ENCODE measurements around the gene TMPRSS3.

TMPRSS3 gene

GRCh38 chr21:42424914-42425541, 29.2 kb upstream of the TMPRSS3 start:
- no peak overlapping the region for H3K27ac ChIP-seq (ENCODE audit: low read depth, low read length)
- H3K4me1 ChIP-seq (ENCODE audit: control insufficient read depth, insufficient read depth, low read length) = no peaks in the 10 kb centered on the region
- no peaks in the 10 kb centered on the region for H3K36me3 ChIP-seq (ENCODE audit: control insufficient read depth, insufficient read depth, low read length)
- H3K27me3 ChIP-seq (ENCODE audit: control insufficient read depth, insufficient read depth, low read length) = no peaks in the 10 kb centered on the region
- no peak overlapping the region for H3K4me3 ChIP-seq (ENCODE audit: low read length)
- no peak overlapping the region for H3K9ac ChIP-seq (ENCODE audit: low read length)

GRCh38 chr21:42423685-42424084, 27.8 kb upstream of the TMPRSS3 start:
- H3K4me1 ChIP-seq (ENCODE audit: control insufficient read depth, insufficient read depth, low read length) = no peaks in the 10 kb centered on the region
- no peaks in the 10 kb centered on the region for H3K27me3 ChIP-seq (ENCODE audit: control insufficient read depth, insufficient read depth, low read length)
- no peak overlapping the region for H3K4me3 ChIP-seq (ENCODE audit: low read length)
- H3K27ac ChIP-seq (ENCODE audit: low read depth, low read length) = no peak overlapping the region
- no peaks in the 10 kb centered on the region for H3K36me3 ChIP-seq (ENCODE audit: control insufficient read depth, insufficient read depth, low read length)
- H3K9ac ChIP-seq (ENCODE audit: low read length) = no peak overlapping the region

- no peaks in the 10 kb centered on the region for H3K27me3 ChIP-seq (ENCODE audit: control insufficient read depth, insufficient read depth, low read length)
- no peaks in the 10 kb centered on the region for H3K4me1 ChIP-seq (ENCODE audit: control insufficient read depth, insufficient read depth, low read length)
- H3K4me3 ChIP-seq (ENCODE audit: low read length) = no peak overlapping the region
These were observed 27.4 kb upstream of the TMPRSS3 start for GRCh38 chr21:42423197-42423675.

GRCh38 chr21:42421018-42421793, 25.4 kb upstream of the TMPRSS3 start:
- no peaks in the 10 kb centered on the region for H3K27me3 ChIP-seq (ENCODE audit: control insufficient read depth, insufficient read depth, low read length)
- H3K4me3 ChIP-seq (ENCODE audit: low read length) = no peak overlapping the region
- no peaks in the 10 kb centered on the region for H3K4me1 ChIP-seq (ENCODE audit: control insufficient read depth, insufficient read depth, low read length)
- no peak overlapping the region for H3K27ac ChIP-seq (ENCODE audit: low read depth, low read length)
- H3K9ac ChIP-seq (ENCODE audit: low read length) = no peak overlapping the region
- H3K36me3 ChIP-seq (ENCODE audit: control insufficient read depth, insufficient read depth, low read length) = no peaks in the 10 kb centered on the region

More at GRCh38 chr21:42423197-42423675, 27.4 kb upstream of the TMPRSS3 start:
- Histone ChIP-seq H3K36me3 (ENCODE audit: control insufficient read depth, insufficient read depth, low read length) (no peaks in the 10 kb centered on the region), H3K9ac (ENCODE audit: low read length) (no peak overlapping the region), H3K27ac (ENCODE audit: low read depth, low read length) (no peak overlapping the region)

GRCh38 chr21:42419845-42420244, 24.0 kb upstream of the TMPRSS3 start:
- no peak overlapping the region for H3K4me3 ChIP-seq (ENCODE audit: low read length)
- no peaks in the 10 kb centered on the region for H3K4me1 ChIP-seq (ENCODE audit: control insufficient read depth, insufficient read depth, low read length)
- H3K36me3 ChIP-seq (ENCODE audit: control insufficient read depth, insufficient read depth, low read length) = no peaks in the 10 kb centered on the region
- no peak overlapping the region for H3K9ac ChIP-seq (ENCODE audit: low read length)
- H3K27me3 ChIP-seq (ENCODE audit: control insufficient read depth, insufficient read depth, low read length) = no peaks in the 10 kb centered on the region
- H3K27ac ChIP-seq (ENCODE audit: low read depth, low read length) = no peak overlapping the region

GRCh38 chr21:42418886-42419285, 23.0 kb upstream of the TMPRSS3 start:
- H3K4me3 ChIP-seq (ENCODE audit: low read length) = no peak overlapping the region
- H3K27me3 ChIP-seq (ENCODE audit: control insufficient read depth, insufficient read depth, low read length) = no peaks in the 10 kb centered on the region
- no peaks in the 10 kb centered on the region for H3K36me3 ChIP-seq (ENCODE audit: control insufficient read depth, insufficient read depth, low read length)
- H3K9ac ChIP-seq (ENCODE audit: low read length) = no peak overlapping the region
- no peak overlapping the region for H3K27ac ChIP-seq (ENCODE audit: low read depth, low read length)
- H3K4me1 ChIP-seq (ENCODE audit: control insufficient read depth, insufficient read depth, low read length) = no peaks in the 10 kb centered on the region

- H3K9ac ChIP-seq (ENCODE audit: low read length) = no peak overlapping the region
- no peaks in the 10 kb centered on the region for H3K27me3 ChIP-seq (ENCODE audit: control insufficient read depth, insufficient read depth, low read length)
- no peak overlapping the region for H3K27ac ChIP-seq (ENCODE audit: low read depth, low read length)
- no peak overlapping the region for H3K4me3 ChIP-seq (ENCODE audit: low read length)
- no peaks in the 10 kb centered on the region for H3K4me1 ChIP-seq (ENCODE audit: control insufficient read depth, insufficient read depth, low read length)
- H3K36me3 ChIP-seq (ENCODE audit: control insufficient read depth, insufficient read depth, low read length) = no peaks in the 10 kb centered on the region
These were observed 21.7 kb upstream of the TMPRSS3 start for GRCh38 chr21:42417533-42417932.

GRCh38 chr21:42414928-42415769, 19.3 kb upstream of the TMPRSS3 start:
- Histone ChIP-seq H3K27me3 (ENCODE audit: control insufficient read depth, insufficient read depth, low read length) (peaks cover 3% of the 10 kb centered on the region), H3K36me3 (ENCODE audit: control insufficient read depth, insufficient read depth, low read length) (no peaks in the 10 kb centered on the region)

GRCh38 chr21:42414553-42414927, 18.7 kb upstream of the TMPRSS3 start:
- peaks cover 3% of the 10 kb centered on the region for H3K27me3 ChIP-seq (ENCODE audit: control insufficient read depth, insufficient read depth, low read length)
- H3K9ac ChIP-seq (ENCODE audit: low read length) = no peak overlapping the region
- H3K4me3 ChIP-seq (ENCODE audit: low read length) = no peak overlapping the region

More at GRCh38 chr21:42414928-42415769, 19.3 kb upstream of the TMPRSS3 start:
- no peak overlapping the region for H3K9ac ChIP-seq (ENCODE audit: low read length)
- no peaks in the 10 kb centered on the region for H3K4me1 ChIP-seq (ENCODE audit: control insufficient read depth, insufficient read depth, low read length)
- no peak overlapping the region for H3K4me3 ChIP-seq (ENCODE audit: low read length)
- no peak overlapping the region for H3K27ac ChIP-seq (ENCODE audit: low read depth, low read length)

GRCh38 chr21:42414066-42414465, 18.2 kb upstream of the TMPRSS3 start:
- Histone ChIP-seq H3K27me3 (ENCODE audit: control insufficient read depth, insufficient read depth, low read length) (peaks cover 3% of the 10 kb centered on the region), H3K9ac (ENCODE audit: low read length) (no peak overlapping the region), H3K4me3 (ENCODE audit: low read length) (no peak overlapping the region), H3K27ac (ENCODE audit: low read depth, low read length) (no peak overlapping the region), H3K4me1 (ENCODE audit: control insufficient read depth, insufficient read depth, low read length) (no peaks in the 10 kb centered on the region), H3K36me3 (ENCODE audit: control insufficient read depth, insufficient read depth, low read length) (no peaks in the 10 kb centered on the region)

More at GRCh38 chr21:42414553-42414927, 18.7 kb upstream of the TMPRSS3 start:
- H3K4me1 ChIP-seq (ENCODE audit: control insufficient read depth, insufficient read depth, low read length) = no peaks in the 10 kb centered on the region
- no peak overlapping the region for H3K27ac ChIP-seq (ENCODE audit: low read depth, low read length)
- H3K36me3 ChIP-seq (ENCODE audit: control insufficient read depth, insufficient read depth, low read length) = no peaks in the 10 kb centered on the region

GRCh38 chr21:42413500-42413899, 17.6 kb upstream of the TMPRSS3 start:
- Histone ChIP-seq H3K4me3 (ENCODE audit: low read length) (no peak overlapping the region), H3K9ac (ENCODE audit: low read length) (no peak overlapping the region), H3K27me3 (ENCODE audit: control insufficient read depth, insufficient read depth, low read length) (peaks cover 3% of the 10 kb centered on the region), H3K27ac (ENCODE audit: low read depth, low read length) (no peak overlapping the region), H3K4me1 (ENCODE audit: control insufficient read depth, insufficient read depth, low read length) (no peaks in the 10 kb centered on the region), H3K36me3 (ENCODE audit: control insufficient read depth, insufficient read depth, low read length) (no peaks in the 10 kb centered on the region)

- Histone ChIP-seq H3K4me1 (ENCODE audit: control insufficient read depth, insufficient read depth, low read length) (no peaks in the 10 kb centered on the region), H3K4me3 (ENCODE audit: low read length) (no peak overlapping the region), H3K9ac (ENCODE audit: low read length) (no peak overlapping the region), H3K27me3 (ENCODE audit: control insufficient read depth, insufficient read depth, low read length) (peaks cover 3% of the 10 kb centered on the region), H3K36me3 (ENCODE audit: control insufficient read depth, insufficient read depth, low read length) (no peaks in the 10 kb centered on the region), H3K27ac (ENCODE audit: low read depth, low read length) (no peak overlapping the region)
These were observed 17.2 kb upstream of the TMPRSS3 start for GRCh38 chr21:42413093-42413492.
